Kidney (tissue), 14 donors: ENCODE measurements around the gene FBXL16. TPM values are rescaled to one million over a fixed set of nuclear protein-coding genes. Genes with fewer than 3 reads are reported as not detected.

ENCODE experiments used
- DNase-seq, 5 donors: peaks; one replicate each; pipeline ENCODE4 v3.0.0-alpha.2; 2013 to 2020
- FAIRE-seq: peaks from 2 replicates; lab custom pipeline; 2012; peaks lifted over from hg19 to GRCh38; lab: Jason Lieb, UNC
- H3K27ac ChIP-seq, 2 donors: one replicate each; pipeline ENCODE4 v1.7.0; 2013; ENCODE audit warnings: low read depth in 2 of 2, low read length in 2 of 2, inconsistent platforms in 1 of 2
- H3K27me3 ChIP-seq: one replicate; pipeline ENCODE4 v1.7.1; 2013; ENCODE audit warnings: low read length, inconsistent platforms; ENCODE audit not compliant: control insufficient read depth, insufficient read depth
- H3K36me3 ChIP-seq, 3 donors: one replicate each; pipeline versions ENCODE4 v1.7.0 to v1.7.1; 2013; ENCODE audit warnings: low read length in 3 of 3, control low read depth in 1 of 3, inconsistent platforms in 1 of 3; ENCODE audit not compliant: insufficient read depth in 3 of 3, control insufficient read depth in 2 of 3
- H3K4me1 ChIP-seq, 3 donors: one replicate each; pipeline versions ENCODE4 v1.7.0 to v1.7.1; 2013; ENCODE audit warnings: low read length in 3 of 3, inconsistent platforms in 1 of 3, low read depth in 1 of 3; ENCODE audit not compliant: control insufficient read depth in 2 of 3, insufficient read depth in 2 of 3
- H3K4me3 ChIP-seq, 3 donors: one replicate each; pipeline versions ENCODE4 v1.7.0 to v1.8.1; 2013; ENCODE audit warnings: low read length in 3 of 3, control low read depth in 1 of 3, inconsistent platforms in 1 of 3
- H3K9ac ChIP-seq, 3 donors: one replicate each; pipeline versions ENCODE4 v1.7.0 to v1.7.1; 2013; ENCODE audit warnings: low read length in 3 of 3, control low read depth in 1 of 3, inconsistent platforms in 1 of 3
- H3K9me3 ChIP-seq, 3 donors: one replicate each; pipeline versions ENCODE4 v1.7.0 to v1.7.1; 2013; ENCODE audit warnings: low read length in 3 of 3, control low read depth in 1 of 3, inconsistent platforms in 1 of 3; ENCODE audit not compliant: control insufficient read depth in 2 of 3, insufficient read depth in 1 of 3
- CTCF ChIP-seq: IDR thresholded peaks from 3 replicates; pipeline ENCODE4 v1.5.1; 2012; ENCODE audit warnings: mild to moderate bottlenecking, moderate library complexity, borderline replicate concordance; ENCODE audit not compliant: insufficient read depth; ENCODE audit errors: extremely low read depth
- intact Hi-C: fragments of 100-400 bp; cut with DNase I; formaldehyde crosslinking; loops from one replicate; pipeline ENCODE4 v1.11.1; 2022
- polyA plus RNA-seq: library from polyadenylated mRNA; stranded (reverse); fragments of 350-450 nt; fragmentation: Illumina TruSeq; extraction: RNeasy Lipid Tissue Mini Kit (QIAGEN cat#74804); gene quantifications from one replicate; pipeline ENCODE4 v1.2.3, GENCODE V29; 2014; ENCODE audit warnings: low read depth, low replicate concordance; ENCODE audit not compliant: insufficient read depth
- total RNA-seq: library from RNA; stranded (reverse); fragmentation: NEBNext Ultra II Directional; extraction: Animal tissue kit (Norgen Biotek cat#: 25700); gene quantifications from one replicate; pipeline ENCODE4 v1.2.1, GENCODE V29; 2021
- donor health status: control.
- donor health status: control.
- donor health status: control.
- donor health status: control.
- donor health status: control.
- donor health status: DM: yes; HTN: yes; CAD: no.
- donor health status: Normal renal cell carcinoma (clear cell type).

FBXL16 gene
- total and polyA plus RNA-seq, 2 donors from 2014 or later: 12.0 to 44.9 TPM

DNA sequence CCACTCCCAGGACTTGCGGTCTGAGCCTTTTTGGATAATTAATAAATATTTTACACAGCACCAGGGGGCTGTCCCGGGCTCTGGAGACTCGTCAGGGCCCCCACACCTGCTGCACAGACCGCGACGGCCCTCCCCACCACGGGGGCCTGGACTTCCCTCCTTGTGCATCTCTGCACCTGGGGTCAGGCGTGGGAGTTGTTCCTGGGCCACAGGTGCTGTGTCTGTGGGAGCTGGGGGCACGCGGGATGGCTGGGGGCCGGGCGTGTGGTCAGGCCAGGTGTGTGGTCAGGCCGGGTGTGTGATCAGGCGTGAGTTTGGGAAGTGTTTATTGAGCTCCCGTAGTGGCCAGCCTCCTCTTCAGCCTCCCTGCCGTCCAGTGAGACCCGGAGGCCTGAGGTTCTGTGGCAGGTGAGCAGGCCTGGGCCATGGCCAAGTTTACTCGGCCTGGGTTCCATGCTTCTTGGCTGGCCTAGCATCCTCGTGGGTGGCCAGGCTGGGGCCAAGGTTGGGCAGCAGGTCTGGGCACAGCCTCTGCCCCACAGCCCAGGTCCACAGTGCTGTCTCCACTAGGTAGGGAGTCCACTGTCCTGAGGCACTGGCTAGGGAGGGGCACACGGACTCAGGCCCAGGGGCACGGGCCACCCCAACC, 27.3 kb downstream of the FBXL16 start:
- H3K9me3 ChIP-seq: no peaks in the 10 kb centered on the region
- no peak overlapping the region for H3K4me3 ChIP-seq
- intact Hi-C loops: no loop called here
- no peak overlapping the region for H3K27ac ChIP-seq
- peaks cover 5 to 19% (median 8%) of the 10 kb centered on the region in 3 donors for H3K36me3 ChIP-seq
- peak in 1 of 5 donors; percentile 79 for DNase-seq
- TF ChIP-seq CTCF: no peak
- H3K4me1 ChIP-seq: peaks cover 0 to 35% (median 11%) of the 10 kb centered on the region in 3 donors
- H3K9ac ChIP-seq: no peak overlapping the region
- no peaks in the 10 kb centered on the region for H3K27me3 ChIP-seq
- no peak for FAIRE-seq

DNA sequence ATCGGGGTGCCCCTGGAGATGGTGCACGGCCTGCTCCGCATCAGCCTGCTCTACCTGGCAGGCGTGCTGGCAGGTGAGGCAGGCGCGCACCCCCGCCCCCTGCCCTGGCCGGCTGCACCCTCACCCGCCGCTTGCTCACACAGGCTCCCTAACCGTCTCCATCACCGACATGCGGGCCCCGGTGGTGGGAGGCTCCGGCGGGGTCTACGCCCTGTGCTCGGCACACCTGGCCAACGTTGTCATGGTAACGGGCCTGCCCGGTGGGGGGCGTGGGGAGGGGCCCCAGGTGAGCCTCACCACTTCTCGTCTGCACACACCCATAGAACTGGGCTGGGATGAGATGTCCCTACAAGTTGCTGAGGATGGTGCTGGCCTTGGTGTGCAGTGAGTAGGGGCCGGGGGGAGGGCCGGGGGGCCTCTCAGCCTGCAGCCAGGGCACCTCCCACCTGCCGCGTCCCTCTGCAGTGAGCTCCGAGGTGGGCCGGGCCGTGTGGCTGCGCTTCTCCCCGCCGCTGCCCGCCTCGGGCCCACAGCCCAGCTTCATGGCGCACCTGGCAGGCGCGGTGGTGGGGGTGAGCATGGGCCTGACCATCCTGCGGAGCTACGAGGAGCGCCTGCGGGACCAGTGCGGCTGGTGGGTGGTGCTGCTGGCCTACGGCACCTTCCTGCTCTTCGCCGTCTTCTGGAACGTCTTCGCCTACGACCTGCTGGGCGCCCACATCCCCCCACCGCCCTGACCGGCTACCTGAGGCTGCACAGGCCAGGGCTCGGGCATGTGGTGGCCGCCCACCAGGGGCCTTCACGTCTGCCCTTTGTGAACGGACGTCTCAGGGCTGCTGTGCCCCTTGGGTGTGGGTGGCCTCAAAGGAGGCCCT, 28.0 kb downstream of the FBXL16 start:
- no peak overlapping the region for H3K4me3 ChIP-seq
- H3K27me3 ChIP-seq: no peaks in the 10 kb centered on the region
- peaks cover 0 to 29% (median 7%) of the 10 kb centered on the region in 3 donors for H3K4me1 ChIP-seq
- no peak overlapping the region for H3K9ac ChIP-seq
- FAIRE-seq (no peak), DNase-seq (peak in 1 of 5 donors; percentile 84)
- H3K9me3 ChIP-seq: no peaks in the 10 kb centered on the region
- TF ChIP-seq CTCF: no peak
- intact Hi-C loops: no loop called here
- H3K27ac ChIP-seq: no peak overlapping the region
- peaks cover 5 to 13% (median 11%) of the 10 kb centered on the region in 3 donors for H3K36me3 ChIP-seq

DNA sequence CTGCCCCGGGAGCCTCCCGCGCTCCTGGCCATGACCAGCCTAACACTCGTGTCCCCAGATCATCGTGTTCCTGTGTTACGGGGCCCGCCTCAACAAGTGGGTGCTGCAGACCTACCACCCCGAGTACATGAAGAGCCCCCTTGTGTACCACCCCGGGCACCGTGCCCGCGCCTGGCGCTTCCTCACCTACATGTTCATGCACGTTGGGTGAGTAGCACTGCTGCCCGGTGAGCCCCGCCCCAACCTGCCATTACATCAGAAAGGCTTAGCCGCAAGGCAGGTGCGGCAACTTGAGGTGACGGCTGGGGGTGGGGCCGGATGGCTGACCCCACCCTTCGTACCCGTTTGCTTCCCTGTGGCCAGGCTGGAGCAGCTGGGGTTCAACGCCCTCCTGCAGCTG, 28.7 kb downstream of the FBXL16 start:
- Histone ChIP-seq H3K4me3 (no peak overlapping the region), H3K36me3 (peaks cover 3 to 11% (median 6%) of the 10 kb centered on the region in 3 donors), H3K27ac (no peak overlapping the region), H3K4me1 (peaks cover 0 to 22% (median 7%) of the 10 kb centered on the region in 3 donors), H3K9ac (no peak overlapping the region), H3K9me3 (no peaks in the 10 kb centered on the region), H3K27me3 (no peaks in the 10 kb centered on the region)
- FAIRE-seq (no peak), DNase-seq (peak in 1 of 5 donors; percentile 81)
- TF ChIP-seq CTCF: no peak
- intact Hi-C loops: no loop called here
